Stimulated activated CD4-positive, alpha-beta T cell treated with anti-CD3 and anti-CD28 coated beads, Interleukin-1b, Interleukin-23, amount 100 ng/mL, for 1 hour (primary cell): ENCODE results near the gene M1AP.
"Not testable (repeated sequence)": the region's sequence is repeated elsewhere in the genome, so short reads cannot be mapped to it uniquely, and the experiment has no call there.

ENCODE experiments used
- DNase-seq, 2 donors: peaks; one replicate each; pipeline ENCODE4 v3.0.0-alpha.2; 2020; ENCODE audit warnings: low read depth in 2 of 2

The M1AP gene

GRCh38 chr2:74653589-74653984, 5.5 kb upstream of the M1AP start:
- no peak for DNase-seq

DNA sequence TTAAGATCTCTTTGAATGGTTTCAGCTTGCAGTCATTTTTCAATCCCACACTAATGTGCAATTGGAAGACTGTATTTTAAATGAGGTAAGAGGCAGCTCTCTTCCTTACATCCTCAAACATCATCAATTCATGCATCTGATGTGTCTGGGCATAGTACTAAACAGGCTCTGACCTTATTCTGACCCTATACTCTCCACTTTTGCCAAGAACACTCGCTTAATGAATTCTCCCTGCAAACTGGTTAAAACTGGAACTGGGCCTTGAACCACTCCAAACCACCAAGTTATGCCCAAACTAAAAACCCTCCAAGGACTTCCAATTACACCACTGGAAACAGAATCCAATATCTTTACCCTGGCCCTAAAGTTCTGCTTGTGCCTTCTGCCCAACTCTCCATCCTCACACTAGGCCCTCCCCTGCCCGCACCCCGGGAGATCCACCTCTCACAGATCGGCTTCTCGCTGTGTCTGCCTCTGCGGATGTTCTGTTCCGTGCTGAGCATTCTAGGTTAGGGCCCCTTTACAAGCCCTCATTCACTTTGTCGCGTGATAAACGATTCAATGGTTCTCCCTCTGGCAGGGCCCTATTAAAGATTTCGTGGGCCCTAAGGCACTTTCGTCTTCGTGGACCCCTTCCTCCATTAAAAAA, 1.2 kb downstream of the M1AP start:
- no peak for DNase-seq

GRCh38 chr2:74646201-74646600, 1.9 kb downstream of the M1AP start:
- no peak for DNase-seq

DNA sequence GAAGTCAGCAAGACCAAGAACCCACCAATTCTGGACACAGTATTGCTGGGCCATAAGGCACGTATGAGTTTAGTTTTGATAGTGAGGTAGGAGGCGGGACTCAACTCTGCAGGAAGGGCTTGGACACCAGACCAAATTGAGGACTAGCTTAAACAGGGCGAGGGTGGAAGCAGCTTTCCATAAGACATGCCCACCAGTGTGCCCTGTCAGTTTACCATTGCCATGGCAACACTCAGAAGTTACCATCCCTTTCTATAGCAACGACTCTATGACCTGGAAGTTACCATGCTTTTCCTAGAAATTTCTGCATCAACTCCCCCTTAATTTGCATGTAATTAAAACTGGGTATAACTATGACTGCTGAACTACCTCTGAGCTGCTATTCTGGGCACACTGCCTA, 2.8 kb downstream of the M1AP start:
- no peak for DNase-seq

DNA sequence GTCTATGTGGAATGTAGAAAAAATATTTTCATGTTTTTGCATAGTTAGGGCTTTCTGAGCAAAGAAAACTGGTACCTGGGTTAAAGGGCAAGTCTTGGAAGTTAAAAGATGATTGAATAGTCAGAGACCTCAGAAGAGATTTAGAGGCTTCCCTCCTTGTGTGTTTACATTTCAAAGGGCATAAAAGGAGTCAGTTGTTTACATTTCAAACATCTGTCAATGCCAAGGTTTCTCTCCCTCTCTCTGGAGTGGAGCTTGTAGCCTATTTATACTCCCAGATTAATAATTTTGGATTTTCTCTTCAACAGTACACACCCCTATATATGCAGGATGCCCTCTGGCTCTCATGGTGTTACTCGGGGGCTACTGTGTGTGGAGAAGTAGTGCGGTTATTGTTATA, 8.6 kb downstream of the M1AP start:
- no peak for DNase-seq

GRCh38 chr2:74632939-74633312, 15.2 kb downstream of the M1AP start:
- DNase-seq = no peak

DNA sequence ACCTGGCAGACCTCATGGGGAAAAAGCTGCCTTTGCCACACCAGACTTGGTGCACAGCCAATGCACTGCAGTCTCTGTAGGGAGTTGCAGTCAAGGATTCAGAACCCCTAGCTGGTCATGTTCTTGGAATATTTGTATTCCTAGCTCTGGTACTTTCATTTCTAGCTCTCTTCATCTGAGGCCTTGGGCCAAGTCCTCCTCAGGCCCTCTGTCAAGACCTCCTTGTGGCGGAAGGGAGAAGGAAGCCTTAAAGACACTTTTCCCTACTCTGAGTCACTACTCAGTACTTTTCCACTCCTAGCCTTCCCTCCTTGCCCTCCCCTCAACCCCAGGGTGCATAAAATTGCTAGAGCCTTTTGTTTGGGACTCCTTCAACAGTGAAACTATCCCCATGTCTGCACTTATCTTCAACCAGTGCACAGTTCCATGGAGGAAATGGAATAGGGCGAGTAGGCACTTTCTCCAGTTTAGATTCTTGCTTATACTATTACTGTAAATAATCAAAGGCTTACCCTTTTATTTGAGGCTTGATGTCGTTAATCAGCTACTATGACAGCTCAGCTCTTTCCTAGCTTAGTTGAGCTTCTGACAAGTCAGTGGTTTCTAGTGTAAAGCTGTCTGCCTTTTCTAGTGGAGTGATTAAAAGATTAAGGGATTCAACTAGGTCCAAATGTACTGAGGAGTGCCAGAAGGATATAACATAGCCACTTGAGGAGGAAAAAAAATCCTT, 15.8 kb downstream of the M1AP start:
- DNase-seq = no peak

DNA sequence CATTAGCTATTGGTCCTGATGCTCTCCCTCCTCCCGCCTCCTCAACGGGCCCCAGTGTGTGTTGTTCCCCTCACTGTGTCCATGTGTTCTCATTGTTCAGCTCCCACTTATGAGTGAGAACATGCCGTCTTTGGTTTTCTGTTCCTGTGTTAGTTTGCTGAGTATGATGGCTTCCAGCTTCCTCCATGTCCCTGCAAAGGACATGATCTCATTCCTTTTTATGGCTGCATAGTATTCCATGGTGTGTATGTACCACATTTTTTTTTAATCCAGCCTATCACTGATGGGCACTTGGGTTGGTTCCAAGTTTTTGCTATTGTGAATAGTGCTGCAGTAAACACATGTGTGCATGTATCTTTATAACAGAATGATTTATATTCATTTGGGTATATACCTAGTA, 17.7 kb downstream of the M1AP start:
- DNase-seq = not testable (repeated sequence)

- no peak for DNase-seq
These were observed 19.5 kb downstream of the M1AP start for GRCh38 chr2:74628538-74629105.

DNA sequence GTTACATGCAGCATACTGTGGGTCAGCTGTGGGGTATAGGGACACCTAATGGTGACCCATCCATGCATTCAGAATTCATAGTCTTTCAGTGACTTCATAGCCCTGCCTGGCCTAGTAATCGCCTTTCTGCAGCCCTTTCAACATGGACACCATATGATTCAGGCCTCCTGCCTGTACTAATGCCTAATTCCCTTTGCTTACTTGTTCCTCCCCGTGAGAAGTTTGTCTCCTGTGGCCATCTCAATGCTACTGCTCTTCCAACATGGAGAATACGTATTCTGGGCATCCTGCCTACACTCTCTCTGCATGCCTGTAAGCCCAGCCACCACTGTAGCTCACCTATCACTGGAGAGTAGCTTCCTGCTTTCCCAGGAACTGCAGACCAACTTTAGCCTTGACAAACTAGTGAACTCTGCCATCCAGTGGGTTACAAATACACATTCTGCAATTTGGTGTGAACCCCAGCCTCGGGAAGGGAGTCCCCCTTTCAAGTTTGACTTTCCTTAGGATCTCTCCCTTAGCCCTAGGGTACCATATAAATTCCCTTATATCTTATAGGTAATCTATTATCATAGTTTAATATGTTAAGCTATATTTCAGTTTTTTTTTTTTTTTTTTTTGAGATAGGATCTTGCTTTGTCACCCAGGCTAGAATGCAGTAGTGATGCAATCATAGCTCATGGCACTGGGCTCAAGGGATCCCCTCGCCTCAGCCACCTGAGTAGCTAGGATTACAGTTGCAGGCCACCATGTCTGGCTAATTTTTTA, 22.3 kb downstream of the M1AP start:
- no peak for DNase-seq

DNA sequence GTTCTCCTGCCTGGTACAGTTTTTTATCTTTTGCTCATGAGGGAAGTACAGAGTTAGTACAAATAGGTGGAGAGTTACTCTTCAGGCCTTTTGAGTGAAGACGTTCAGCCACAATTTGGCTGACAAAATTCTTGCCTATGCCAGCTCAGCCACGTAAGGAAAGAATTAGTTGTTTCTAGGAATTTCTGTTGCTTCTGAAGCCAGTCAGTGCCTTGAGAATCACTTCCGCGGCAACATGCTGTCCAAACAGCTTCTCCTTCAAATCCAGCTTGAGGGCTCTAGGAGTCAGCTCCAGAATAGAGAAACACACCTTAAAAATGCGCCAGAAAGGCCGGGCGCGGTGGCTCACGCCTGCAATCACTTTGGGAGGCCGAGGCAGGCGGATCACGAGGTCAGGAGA, 27.5 kb downstream of the M1AP start:
- DNase-seq = no peak

GRCh38 chr2:74619651-74620297, 28.4 kb downstream of the M1AP start:
- DNase-seq = no peak

- DNase-seq = no peak
These were observed 29.6 kb downstream of the M1AP start for GRCh38 chr2:74618410-74619083.

DNA sequence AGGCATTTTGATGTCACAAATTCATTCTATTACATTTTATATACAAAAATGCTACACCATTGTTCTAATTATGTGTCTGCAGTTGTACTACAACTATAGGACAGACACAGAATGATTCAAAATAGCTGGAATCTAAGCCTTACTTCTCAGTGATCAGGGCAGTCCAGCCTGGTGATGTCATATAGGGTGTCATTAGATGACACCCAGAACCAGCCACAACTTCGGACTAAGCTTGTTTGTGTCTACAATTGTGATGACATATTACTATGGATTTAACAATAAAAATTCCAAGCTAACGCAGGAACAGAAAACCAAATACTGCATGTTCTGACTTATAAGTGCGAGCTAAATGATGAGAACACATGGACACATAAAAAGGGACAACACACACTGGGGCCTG, 31.0 kb downstream of the M1AP start:
- no peak for DNase-seq

DNA sequence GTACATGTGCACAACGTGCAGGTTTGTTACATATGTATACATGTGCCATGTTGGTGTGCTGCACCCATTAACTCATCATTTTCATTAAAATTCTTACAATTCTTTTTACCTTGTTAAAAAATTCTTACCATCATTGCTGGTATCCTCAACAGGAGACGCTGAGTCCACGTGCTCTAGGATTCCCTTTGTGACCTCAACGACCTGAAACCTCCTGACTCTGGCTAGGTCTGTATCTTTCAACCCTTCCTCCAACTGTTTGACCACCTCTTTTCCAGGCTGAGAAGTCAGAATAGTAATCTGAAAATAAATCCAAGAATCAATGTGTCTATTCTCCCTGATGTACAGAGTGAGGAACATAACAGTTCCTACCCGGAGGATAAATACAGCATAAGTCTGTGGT, 41.2 kb downstream of the M1AP start:
- no peak for DNase-seq

DNA sequence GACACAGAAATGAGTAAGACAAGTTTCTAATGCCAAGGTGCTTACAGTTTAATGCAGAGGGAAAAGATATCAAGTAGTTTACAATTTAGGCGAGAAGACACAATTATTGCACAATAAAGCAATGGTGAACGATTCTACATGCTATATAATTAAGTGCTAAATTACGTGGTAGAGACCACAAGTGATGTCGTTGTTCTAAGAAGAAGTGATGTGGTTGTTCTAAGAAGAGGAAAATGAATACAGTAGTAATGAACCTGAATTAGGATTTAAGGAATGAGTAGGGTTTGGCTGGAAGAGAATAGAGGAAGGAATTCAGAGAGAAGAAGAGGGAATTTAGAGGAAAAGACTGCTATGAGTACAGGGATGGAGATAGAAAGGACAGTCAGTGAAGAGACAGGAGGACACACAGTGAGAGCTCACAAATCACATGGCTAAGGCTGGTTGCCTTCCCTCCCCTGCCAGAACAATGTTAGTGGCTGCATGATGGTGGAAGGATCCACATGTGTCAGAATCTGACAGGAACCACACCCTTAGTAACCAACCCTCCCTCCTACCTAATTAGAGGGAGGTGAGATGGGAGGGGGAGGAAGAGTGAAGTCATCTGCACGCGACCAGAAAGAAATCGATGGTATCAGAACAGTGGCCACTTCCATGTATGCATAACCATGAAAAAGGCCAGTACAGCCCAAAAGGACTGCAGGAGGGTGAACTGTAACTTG, 44.7 kb downstream of the M1AP start:
- no peak for DNase-seq

GRCh38 chr2:74602586-74603281, 45.4 kb downstream of the M1AP start:
- no peak for DNase-seq

- DNase-seq = no peak
These were observed 48.5 kb downstream of the M1AP start for GRCh38 chr2:74599676-74600075.

GRCh38 chr2:74597410-74597809, 50.7 kb downstream of the M1AP start:
- DNase-seq = no peak

- DNase-seq = no peak
These were observed 51.5 kb downstream of the M1AP start for GRCh38 chr2:74596584-74596983.
